Measurements from ENCODE around the gene KCNQ1.

DNA sequence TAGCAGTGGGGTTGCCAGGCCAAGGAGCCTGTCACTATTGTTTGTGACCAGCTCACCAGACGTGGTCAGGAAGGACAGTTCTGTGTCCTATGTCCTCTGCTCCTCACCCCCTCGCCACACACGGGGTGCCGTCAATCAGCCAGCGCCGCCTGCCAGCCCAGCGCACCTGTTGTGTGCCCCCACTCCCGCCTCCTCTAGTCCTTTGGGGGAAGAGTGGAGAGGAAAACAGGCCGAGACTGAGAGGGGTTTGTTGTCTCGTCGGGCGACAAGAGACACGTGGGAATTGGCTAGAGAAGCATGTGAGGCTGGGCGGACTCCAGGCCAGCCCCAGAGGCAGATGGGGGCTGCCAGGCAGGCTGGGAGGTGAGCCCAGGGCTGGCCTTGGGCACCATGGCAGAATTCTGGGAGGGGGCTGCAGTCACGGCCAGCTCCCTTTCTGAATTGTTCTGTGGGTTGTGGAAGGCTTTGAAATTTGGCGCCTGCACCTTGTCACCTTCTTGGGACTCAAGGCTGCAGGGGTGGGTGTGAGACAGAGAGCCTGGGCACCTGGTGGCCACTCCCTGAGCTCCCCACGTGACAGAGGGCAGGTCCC, 258.1 kb downstream of the KCNQ1 start:
- TF ChIP-seq EZH2 (IDR thresholded peaks at IDR 0.05; ENCODE audit: insufficient read depth, poor library complexity, severe bottlenecking): no peak
- TF ChIP-seq EZH2phosphoT487 (IDR thresholded peaks at IDR 0.05; ENCODE audit: insufficient read depth, low read depth): no peak
